ENCODE results near the gene NCAM1. TPM values are rescaled to one million over a fixed set of nuclear protein-coding genes. Genes with fewer than 3 reads are reported as not detected.

NCAM1 gene
- total and polyA plus RNA-seq, 9 of the 15 experiments (the other 6 are each of a cell fraction or from before 2014, with no cell fraction given), result 0.09 to 0.23 TPM; not detected in 7

- TF ChIP-seq ZBTB33 (CRISPR knock-in tag; IDR thresholded peaks at IDR 0.05), result no peak
Observed at GRCh38 chr11:113193016-113193415, 231.8 kb downstream of the NCAM1 start (continued).

GRCh38 chr11:113193946-113194345, 232.7 kb downstream of the NCAM1 start:
- H4K20me1 ChIP-seq (replicated peaks; ENCODE audit: control insufficient read depth, insufficient read depth, low read length), result no peaks in the 10 kb centered on the region
- H3K9me1 ChIP-seq (ENCODE audit: control insufficient read depth, insufficient read depth, low read length), result no peaks in the 10 kb centered on the region
- no peak overlapping the region for H3K4me2 ChIP-seq (ENCODE audit: insufficient read depth, low read length)
- WGBS (ENCODE audit: insufficient coverage, low coverage, missing lambda C conversion rate), result 6% methylated on average over 5 of the region's 5 CpGs
- no TSS peak for BruUV-seq (replicated peaks)
- CTCF ChIA-PET (ENCODE audit: low intra/inter-chr PET ratio), result no interaction called here
- H2AFZ ChIP-seq (ENCODE audit: low read depth, low read length), result no peak overlapping the region
- no peaks in the 10 kb centered on the region for H3K9me3 ChIP-seq (replicated peaks; ENCODE audit: control insufficient read depth, insufficient read depth, low read depth, low read length)
- TF ChIP-seq ZNF217 (CRISPR knock-in tag; IDR thresholded peaks at IDR 0.05) (no peak), TFAM (CRISPR knock-in tag; conservative IDR thresholded peaks at IDR 0.05) (no peak), ATF3 (IDR thresholded peaks at IDR 0.05) (no peak), ATF3 (CRISPR knock-in tag; conservative IDR thresholded peaks at IDR 0.05) (no peak), ZSCAN32 (CRISPR knock-in tag; IDR thresholded peaks at IDR 0.05) (no peak), HNRNPLL (IDR thresholded peaks at IDR 0.05; ENCODE audit: low read depth, low read length, poor library complexity, severe bottlenecking) (no peak), CBFA2T3 (IDR thresholded peaks at IDR 0.05) (no peak), ZNF143 (CRISPR knock-in tag; IDR thresholded peaks at IDR 0.05) (no peak), SNAPC5 (CRISPR knock-in tag; IDR thresholded peaks at IDR 0.05) (no peak), ZNF766 (CRISPR knock-in tag; conservative IDR thresholded peaks at IDR 0.05) (no peak), NFE2L1 (tag; IDR thresholded peaks at IDR 0.05; ENCODE audit: borderline replicate concordance, low read depth) (no peak), TCF15 (CRISPR knock-in tag; IDR thresholded peaks at IDR 0.05) (no peak), SAFB (IDR thresholded peaks at IDR 0.05; ENCODE audit: borderline replicate concordance, low read depth, low read length) (no peak), IRF9 (tag; IDR thresholded peaks at IDR 0.05) (no peak), ERF (CRISPR knock-in tag; IDR thresholded peaks at IDR 0.05) (no peak), PHB (CRISPR knock-in tag; IDR thresholded peaks at IDR 0.05) (no peak), NFIC (IDR thresholded peaks at IDR 0.05) (no peak)
- peaks cover 0 to 3% of the 10 kb centered on the region in 2 experiments; a peak in 2 of 5 replicates for H3K27me3 ChIP-seq (ENCODE audit: control insufficient read depth in 2 of 2, insufficient read depth in 2 of 2, low read length in 2 of 2)
- DNase-seq (ENCODE audit: extremely low read depth in 1 of 4, low spot score in 3 of 4), result no peak
- no peak for FAIRE-seq
- H3K9ac ChIP-seq (ENCODE audit: insufficient read depth in 1 of 2, low read depth in 2 of 2, low read length in 2 of 2), result no peak overlapping the region
- H3K27ac ChIP-seq (ENCODE audit: extremely low read depth, low read depth, low read length), result no peak overlapping the region
- intact Hi-C loops (cut with micrococcal nuclease), result no loop called here
- no peak overlapping the region for H3K4me3 ChIP-seq
- no peaks in the 10 kb centered on the region for H3K36me3 ChIP-seq (ENCODE audit: control insufficient read depth, insufficient read depth, low read length)
- no peaks in the 10 kb centered on the region for H3K79me2 ChIP-seq (ENCODE audit: control insufficient read depth, insufficient read depth, low read length)
- in situ Hi-C loops (cut with MboI), result no loop called here
- H3K4me1 ChIP-seq (replicated peaks in 1 of 2; ENCODE audit: control insufficient read depth in 2 of 2, insufficient read depth in 2 of 2, low read length in 2 of 2), result peaks cover 4 to 14% of the 10 kb centered on the region in 2 experiments; a peak in 2 of 5 replicates
- POLR2A ChIA-PET, result interaction anchor here (1.1 kb wide), 1 partner anchor 41 kb away, joined by 3 read pairs; no protein-coding TSS in a partner anchor
- ATAC-seq, result no peak

Measured in K562 (cell line).